ENCODE results near the gene C20orf204. TPM values are rescaled to one million over a fixed set of nuclear protein-coding genes. Genes with fewer than 3 reads are reported as not detected.

The C20orf204 gene
- total and polyA plus RNA-seq, 7 donors: under 0.01 to 1.7 (median 0.41) TPM; not detected in 2

- Histone ChIP-seq H3K36me3 (no peaks in the 10 kb centered on the region), H3K4me1 (peaks cover 0 to 14% (median 8%) of the 10 kb centered on the region in 4 donors), H3K9me3 (no peaks in the 10 kb centered on the region), H3K4me3 (no peak overlapping the region), H3K27me3 (peaks cover 19 to 71% (median 62%) of the 10 kb centered on the region in 3 donors), H3K27ac (peak overlapping the region; percentile 31 to 71 (median 34))
- intact Hi-C loops (cut with DNase I): no loop called here
- TF ChIP-seq POLR2AphosphoS5 (IDR thresholded peaks at IDR 0.05) (peak in 1 of 4 donors; percentile 4), EP300 (IDR thresholded peaks at IDR 0.05) (no peak)
- DNase-seq: no peak
- WGBS, 2 donors: 36 to 41% methylated on average over 17 of the region's 17 CpGs
Observed at GRCh38 chr20:64053841-64054661, 18.1 kb downstream of the C20orf204 start.

- H3K9me3 ChIP-seq: no peaks in the 10 kb centered on the region
- H3K4me3 ChIP-seq: no peak overlapping the region
- TF ChIP-seq EP300 (IDR thresholded peaks at IDR 0.05): no peak
- TF ChIP-seq POLR2A (IDR thresholded peaks at IDR 0.05): no peak
- TF ChIP-seq CTCF (IDR thresholded peaks at IDR 0.05): no peak
- H3K27ac ChIP-seq: peak overlapping the region in 3 of 4 donors; percentile 37 to 71 (median 57)
- 76 to 77% methylated on average over 9 of the region's 9 CpGs for WGBS, 2 donors
- intact Hi-C loops (cut with DNase I): no loop called here
- peaks cover 0 to 7% (median 0%) of the 10 kb centered on the region in 4 donors for H3K4me1 ChIP-seq
- no peak for DNase-seq
- peaks cover 9 to 60% (median 52%) of the 10 kb centered on the region in 3 donors for H3K27me3 ChIP-seq
- H3K36me3 ChIP-seq: no peaks in the 10 kb centered on the region
Observed at GRCh38 chr20:64055396-64055892, 19.5 kb downstream of the C20orf204 start.

- intact Hi-C loops (cut with DNase I): no loop called here
Observed at GRCh38 chr20:64055893-64056638, 20.1 kb downstream of the C20orf204 start.

GRCh38 chr20:64056639-64056888 is 20.6 kb downstream of the C20orf204 start:
- intact Hi-C loops (cut with DNase I): no loop called here
- TF ChIP-seq POLR2AphosphoS5 (IDR thresholded peaks at IDR 0.05) (no peak), CTCF (IDR thresholded peaks at IDR 0.05) (no peak), EP300 (IDR thresholded peaks at IDR 0.05) (no peak), POLR2A (IDR thresholded peaks at IDR 0.05) (no peak)
- WGBS, 2 donors: 43 to 61% methylated on average over 7 of the region's 7 CpGs
- Histone ChIP-seq H3K4me1 (peaks cover 0 to 7% (median 0%) of the 10 kb centered on the region in 4 donors), H3K36me3 (no peaks in the 10 kb centered on the region), H3K27ac (peak overlapping the region; percentile 10 to 71 (median 48)), H3K4me3 (no peak overlapping the region), H3K9me3 (no peaks in the 10 kb centered on the region), H3K27me3 (peaks cover 2 to 48% (median 40%) of the 10 kb centered on the region in 3 donors)
- no peak for DNase-seq

More at GRCh38 chr20:64055893-64056638, 20.1 kb downstream of the C20orf204 start:
- Histone ChIP-seq H3K4me3 (no peak overlapping the region), H3K9me3 (no peaks in the 10 kb centered on the region), H3K27ac (peak overlapping the region; percentile 10 to 71 (median 52)), H3K4me1 (peaks cover 0 to 7% (median 0%) of the 10 kb centered on the region in 4 donors), H3K27me3 (peaks cover 7 to 53% (median 45%) of the 10 kb centered on the region in 3 donors), H3K36me3 (no peaks in the 10 kb centered on the region)
- 45 to 55% methylated on average over 22 of the region's 22 CpGs for WGBS, 2 donors
- TF ChIP-seq POLR2AphosphoS5 (IDR thresholded peaks at IDR 0.05) (no peak), EP300 (IDR thresholded peaks at IDR 0.05) (no peak), CTCF (IDR thresholded peaks at IDR 0.05) (no peak), POLR2A (IDR thresholded peaks at IDR 0.05) (no peak)
- no peak for DNase-seq

Measured in sigmoid colon (tissue), 7 donors.